ENCODE data around the gene MGAT5. TPM values are rescaled to one million over a fixed set of nuclear protein-coding genes. Genes with fewer than 3 reads are reported as not detected.

The MGAT5 gene
- total RNA-seq, 1 experiment from 2014 or later: 34.0 TPM

- Histone ChIP-seq H3K36me3 (ENCODE audit: control insufficient read depth in 1 of 2, insufficient read depth in 2 of 2, low read length in 2 of 2) (no peaks in the 10 kb centered on the region), H3K9me3 (ENCODE audit: control insufficient read depth in 1 of 2, insufficient read depth in 1 of 2, low read depth in 1 of 2, low read length in 2 of 2) (no peaks in the 10 kb centered on the region), H3K4me1 (ENCODE audit: control insufficient read depth in 1 of 2, insufficient read depth in 2 of 2, low read length in 2 of 2) (no peaks in the 10 kb centered on the region), H4K20me1 (ENCODE audit: insufficient read depth) (no peaks in the 10 kb centered on the region), H3K27me3 (ENCODE audit: insufficient read depth, low read length) (no peaks in the 10 kb centered on the region), H3K9ac (ENCODE audit: low read length) (no peak overlapping the region; the same call in 1 of the 2 replicates), H3K27ac (ENCODE audit: low read depth, low read length) (no peak overlapping the region), H2AFZ (ENCODE audit: low read depth, low read length, poor library complexity, severe bottlenecking) (no peak overlapping the region), H3K9me2 (ENCODE audit: insufficient read depth) (no peaks in the 10 kb centered on the region), H3K4me2 (ENCODE audit: low read length) (no peak overlapping the region), H3K79me2 (ENCODE audit: insufficient read depth, low read length) (no peaks in the 10 kb centered on the region), H3K4me3 (replicated peaks in 1 of 2; ENCODE audit: low read depth in 1 of 2, low read length in 2 of 2) (no peak overlapping the region)
- TF ChIP-seq ZBTB33 (IDR thresholded peaks at IDR 0.05; ENCODE audit: extremely low read depth, insufficient replicate concordance, low read length) (no peak), SRF (IDR thresholded peaks at IDR 0.05; ENCODE audit: low read depth) (no peak), JUND (IDR thresholded peaks at IDR 0.05) (no peak), POLR2A (IDR thresholded peaks at IDR 0.05; ENCODE audit: borderline replicate concordance, extremely low read depth, insufficient read depth, insufficient read length) (no peak), MAX (IDR thresholded peaks at IDR 0.05) (no peak), POLR2AphosphoS5 (IDR thresholded peaks at IDR 0.05; ENCODE audit: low read depth, low read length) (no peak), ZFX (IDR thresholded peaks at IDR 0.05) (no peak), EZH2 (IDR thresholded peaks at IDR 0.05) (no peak), SP1 (IDR thresholded peaks at IDR 0.05; ENCODE audit: low read depth) (no peak), TCF7L2 (IDR thresholded peaks at IDR 0.05; ENCODE audit: borderline replicate concordance, extremely low read depth, insufficient read depth, insufficient read length) (no peak), EZH2phosphoT487 (IDR thresholded peaks at IDR 0.05; ENCODE audit: borderline replicate concordance) (no peak), YY1 (IDR thresholded peaks at IDR 0.05; ENCODE audit: extremely low read depth, insufficient replicate concordance, low read depth, low read length) (no peak)
- ATAC-seq (no peak), DNase-seq (ENCODE audit: low read depth, low spot score) (no peak)
- ChIA-PET RAD21 (ENCODE audit: low non-redundant PET in 1 of 2, low total read pairs in 2 of 2, uncharacterized antibody in 2 of 2, unreplicated experiment in 2 of 2) (interaction anchor here (1.1 to 3.4 kb wide), 2 partner anchors 87 kb away, joined by 4 to 23 read pairs; no protein-coding TSS in a partner anchor), CTCF (interaction anchor here (0.9 to 4.4 kb wide), 5 partner anchors 9 to 321 kb away, joined by 3 to 43 read pairs (median 8); no protein-coding TSS in a partner anchor), POLR2A (no interaction called here)
- BruUV-seq (replicated peaks): no TSS peak
- intact Hi-C loops (cut with micrococcal nuclease): loop anchor here (5.0 kb wide), 2 partner anchors 89 to 319 kb away; no protein-coding TSS in a partner anchor
These were observed 47.8 kb upstream of the MGAT5 start for GRCh38 chr2:134206031-134206430.

Measured in HCT116 (cell line).